ENCODE results near the gene S100A10.

The S100A10 gene

GRCh38 chr1:152026895-152027294 lies 33.2 kb upstream of the S100A10 start:
- POLR2A ChIA-PET: no interaction called here
- DNase-seq (ENCODE audit: extremely low spot score): no peak
- TF ChIP-seq ELF4 (IDR thresholded peaks at IDR 0.05) (no peak), L3MBTL2 (conservative IDR thresholded peaks at IDR 0.05) (no peak), TARDBP (IDR thresholded peaks at IDR 0.05) (no peak), SP1 (IDR thresholded peaks at IDR 0.05) (no peak)
- CTCF ChIA-PET: interaction anchor here (1.5 kb wide), 1 partner anchor 22 kb away, joined by 4 read pairs; no protein-coding TSS in a partner anchor

DNA sequence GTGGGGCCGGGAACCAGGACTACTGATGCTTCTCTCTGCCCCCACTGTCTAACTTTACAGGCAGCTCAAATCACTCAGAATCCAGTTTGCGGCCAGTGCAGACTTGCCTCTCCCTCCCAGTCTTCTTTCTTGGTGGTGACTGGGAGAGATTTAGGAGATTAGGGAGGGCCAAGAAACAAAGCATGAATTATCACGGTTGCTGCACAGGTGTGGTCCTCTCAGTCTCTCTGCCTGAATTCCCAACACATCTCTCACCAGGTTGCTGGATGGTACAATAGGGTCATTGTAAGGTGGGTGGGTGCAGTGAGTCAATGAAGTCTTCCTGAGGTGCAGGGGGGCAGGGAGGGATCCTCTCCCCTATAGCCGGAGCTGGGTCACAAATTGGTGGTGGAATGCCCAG lies 30.6 kb upstream of the S100A10 start:
- no peak for DNase-seq (ENCODE audit: extremely low spot score)
- no peak for TF ChIP-seq L3MBTL2 (conservative IDR thresholded peaks at IDR 0.05)
- no peak for TF ChIP-seq FOXA1 (IDR thresholded peaks at IDR 0.05)
- TF ChIP-seq SP1 (IDR thresholded peaks at IDR 0.05): no peak
- TF ChIP-seq ZNF384 (IDR thresholded peaks at IDR 0.05): no peak
- no peak for TF ChIP-seq BHLHE40 (IDR thresholded peaks at IDR 0.05; ENCODE audit: borderline replicate concordance)
- no peak for TF ChIP-seq FOXM1 (IDR thresholded peaks at IDR 0.05; ENCODE audit: borderline replicate concordance)
- TF ChIP-seq, protein P1, sequence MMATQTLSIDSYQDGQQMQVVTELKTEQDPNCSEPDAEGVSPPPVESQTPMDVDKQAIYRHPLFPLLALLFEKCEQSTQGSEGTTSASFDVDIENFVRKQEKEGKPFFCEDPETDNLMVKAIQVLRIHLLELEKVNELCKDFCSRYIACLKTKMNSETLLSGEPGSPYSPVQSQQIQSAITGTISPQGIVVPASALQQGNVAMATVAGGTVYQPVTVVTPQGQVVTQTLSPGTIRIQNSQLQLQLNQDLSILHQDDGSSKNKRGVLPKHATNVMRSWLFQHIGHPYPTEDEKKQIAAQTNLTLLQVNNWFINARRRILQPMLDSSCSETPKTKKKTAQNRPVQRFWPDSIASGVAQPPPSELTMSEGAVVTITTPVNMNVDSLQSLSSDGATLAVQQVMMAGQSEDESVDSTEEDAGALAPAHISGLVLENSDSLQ (IDR thresholded peaks at IDR 0.05): no peak
- TF ChIP-seq ELF4 (IDR thresholded peaks at IDR 0.05): no peak
- TF ChIP-seq LEF1 (IDR thresholded peaks at IDR 0.05; ENCODE audit: borderline replicate concordance): no peak
- no peak for TF ChIP-seq SUZ12 (IDR thresholded peaks at IDR 0.05)
- no peak for TF ChIP-seq FOXK2 (IDR thresholded peaks at IDR 0.05)
- TF ChIP-seq NFRKB (IDR thresholded peaks at IDR 0.05): no peak
- no peak for TF ChIP-seq HDGF (IDR thresholded peaks at IDR 0.05; ENCODE audit: borderline replicate concordance)
- no peak for TF ChIP-seq CTBP1 (IDR thresholded peaks at IDR 0.05; ENCODE audit: borderline replicate concordance)
- TF ChIP-seq TARDBP (IDR thresholded peaks at IDR 0.05): no peak
- TF ChIP-seq ARNT (IDR thresholded peaks at IDR 0.05): no peak
- ChIA-PET CTCF (no interaction called here), POLR2A (no interaction called here)

GRCh38 chr1:152023221-152023620 lies 29.6 kb upstream of the S100A10 start:
- POLR2A ChIA-PET: no interaction called here
- TF ChIP-seq NFRKB (IDR thresholded peaks at IDR 0.05): no peak
- TF ChIP-seq TARDBP (IDR thresholded peaks at IDR 0.05): no peak
- TF ChIP-seq CTBP1 (IDR thresholded peaks at IDR 0.05; ENCODE audit: borderline replicate concordance): no peak
- TF ChIP-seq ZNF384 (IDR thresholded peaks at IDR 0.05): no peak
- TF ChIP-seq FOXK2 (IDR thresholded peaks at IDR 0.05): no peak
- TF ChIP-seq SUZ12 (IDR thresholded peaks at IDR 0.05): no peak
- no peak for TF ChIP-seq LEF1 (IDR thresholded peaks at IDR 0.05; ENCODE audit: borderline replicate concordance)

GRCh38 chr1:152022474-152022873 lies 28.8 kb upstream of the S100A10 start:
- CTCF ChIA-PET: interaction anchor here (1.0 kb wide), 1 partner anchor 89 kb away, joined by 3 read pairs; no protein-coding TSS in a partner anchor

More at GRCh38 chr1:152023221-152023620, 29.6 kb upstream of the S100A10 start:
- DNase-seq (ENCODE audit: extremely low spot score): no peak
- CTCF ChIA-PET: no interaction called here

GRCh38 chr1:152021569-152021968 lies 27.9 kb upstream of the S100A10 start:
- DNase-seq (ENCODE audit: extremely low spot score): no peak
- CTCF ChIA-PET: interaction anchor here (1.0 kb wide), 1 partner anchor 88 kb away, joined by 3 read pairs; no protein-coding TSS in a partner anchor
- TF ChIP-seq, protein P1 (IDR thresholded peaks at IDR 0.05): 0 out of 2 replicates have a peak, but pooled peaks have one; percentile 8
- no peak for TF ChIP-seq SUZ12 (IDR thresholded peaks at IDR 0.05)
- POLR2A ChIA-PET: no interaction called here

More at GRCh38 chr1:152022474-152022873, 28.8 kb upstream of the S100A10 start:
- POLR2A ChIA-PET: no interaction called here
- TF ChIP-seq SUZ12 (IDR thresholded peaks at IDR 0.05) (no peak), CTBP1 (IDR thresholded peaks at IDR 0.05; ENCODE audit: borderline replicate concordance) (no peak), TARDBP (IDR thresholded peaks at IDR 0.05) (no peak)
- no peak for DNase-seq (ENCODE audit: extremely low spot score)

DNA sequence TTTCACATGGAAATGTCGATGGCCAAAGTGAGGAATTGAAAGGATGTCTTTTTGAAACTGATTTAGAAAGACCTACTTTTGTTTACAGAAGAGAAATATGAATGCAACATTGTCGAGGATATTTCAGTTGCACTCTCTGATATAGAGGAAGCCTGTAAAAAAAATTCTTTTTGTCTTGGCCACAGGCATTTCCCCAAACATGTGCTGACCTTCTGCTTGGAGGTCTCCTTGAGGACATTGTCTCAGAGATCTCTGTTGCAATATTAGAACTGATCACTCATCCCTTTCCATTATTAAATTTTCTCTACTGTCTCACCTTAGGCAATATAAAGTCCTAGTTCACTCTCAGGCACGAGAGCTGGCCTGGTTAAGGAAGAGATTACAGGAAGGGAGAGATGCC lies 27.2 kb upstream of the S100A10 start:
- POLR2A ChIA-PET: no interaction called here
- no peak for TF ChIP-seq NFRKB (IDR thresholded peaks at IDR 0.05)
- TF ChIP-seq ZNF384 (IDR thresholded peaks at IDR 0.05): no peak
- no peak for TF ChIP-seq FOXK2 (IDR thresholded peaks at IDR 0.05)
- no peak for TF ChIP-seq SP1 (IDR thresholded peaks at IDR 0.05)
- TF ChIP-seq SUZ12 (IDR thresholded peaks at IDR 0.05): no peak
- no peak for TF ChIP-seq LEF1 (IDR thresholded peaks at IDR 0.05; ENCODE audit: borderline replicate concordance)
- DNase-seq (ENCODE audit: extremely low spot score): no peak
- CTCF ChIA-PET: no interaction called here

- ChIA-PET POLR2A (no interaction called here), CTCF (interaction anchor here (0.6 to 1.5 kb wide), 9 partner anchors 13 to 139 kb away, joined by 3 to 5 read pairs (median 3); no protein-coding TSS in a partner anchor)
- no peak for DNase-seq (ENCODE audit: extremely low spot score)
- TF ChIP-seq L3MBTL2 (conservative IDR thresholded peaks at IDR 0.05) (no peak), TARDBP (IDR thresholded peaks at IDR 0.05) (no peak), BHLHE40 (IDR thresholded peaks at IDR 0.05; ENCODE audit: borderline replicate concordance) (no peak), ARNT (IDR thresholded peaks at IDR 0.05) (no peak), FOXM1 (IDR thresholded peaks at IDR 0.05; ENCODE audit: borderline replicate concordance) (no peak), LEF1 (IDR thresholded peaks at IDR 0.05; ENCODE audit: borderline replicate concordance) (no peak), NFRKB (IDR thresholded peaks at IDR 0.05) (no peak), FOXA1 (IDR thresholded peaks at IDR 0.05) (no peak), CTBP1 (IDR thresholded peaks at IDR 0.05; ENCODE audit: borderline replicate concordance) (no peak), ELF4 (IDR thresholded peaks at IDR 0.05) (no peak), SUZ12 (IDR thresholded peaks at IDR 0.05) (no peak), ZNF384 (IDR thresholded peaks at IDR 0.05) (no peak), HDGF (IDR thresholded peaks at IDR 0.05; ENCODE audit: borderline replicate concordance) (no peak), SP1 (IDR thresholded peaks at IDR 0.05) (no peak)
- TF ChIP-seq, protein P1 (IDR thresholded peaks at IDR 0.05): no peak
Measured at GRCh38 chr1:152018537-152018936, 24.9 kb upstream of the S100A10 start.
